Ovary (tissue), 3 donors: ENCODE measurements around the gene DAPK1.

Experiments
- CTCF ChIP-seq, 3 donors: fragments of 450-650 bp in 2 of 3; fragments of 200-600 bp in 1 of 3; IDR thresholded peaks; one replicate each; pipeline versions ENCODE4 v1.5.1 to v1.8.0; 2016 to 2022; ENCODE audit warnings: antibody characterized with exemption in 3 of 3, mild to moderate bottlenecking in 1 of 3
- EP300 ChIP-seq: sonication (generic); formaldehyde crosslinking; IDR thresholded peaks from one replicate; pipeline ENCODE4 v1.6.1; 2017; ENCODE audit warnings: antibody characterized with exemption
- POLR2A ChIP-seq: fragments of 450-650 bp; IDR thresholded peaks from one replicate; pipeline ENCODE4 v1.6.1; 2017; ENCODE audit warnings: antibody characterized with exemption, mild to moderate bottlenecking, moderate library complexity
- donor health status: DM: no; HTN: no; CAD: no.

- no peak for TF ChIP-seq CTCF (IDR thresholded peaks at IDR 0.05)
- TF ChIP-seq POLR2A = no peak
- TF ChIP-seq EP300 = no peak
Observed at GRCh38 chr9:87588339-87588738, 90.7 kb downstream of the DAPK1 start.
